Brain microvascular endothelial cell (primary cell): ENCODE results near the gene CAV2.
A peak's percentile ranks its signal among the peaks of the same experiment; 100 is the strongest.

Experiments used
- DNase-seq: peaks from one replicate; pipeline ENCODE4 v3.0.0-alpha.2; 2020
- H3K27ac ChIP-seq: fragments of 250-450 bp; sonication (Bioruptor Pico); 2 replicates; pipeline ENCODE4 v1.5.1; 2020; ENCODE audit warnings: mild to moderate bottlenecking, moderate library complexity
- H3K27me3 ChIP-seq: fragments of 250-450 bp; sonication (Bioruptor Pico); replicated peaks from 2 replicates; pipeline ENCODE4 v1.5.1; 2020; ENCODE audit warnings: mild to moderate bottlenecking
- H3K36me3 ChIP-seq: fragments of 250-450 bp; sonication (Bioruptor Pico); replicated peaks from 2 replicates; pipeline ENCODE4 v1.5.1; 2020; ENCODE audit warnings: mild to moderate bottlenecking
- H3K4me3 ChIP-seq: 2 replicates; pipeline ENCODE4 v1.5.1; 2011; ENCODE audit warnings: low read depth, mild to moderate bottlenecking, control low read depth, low read length, moderate library complexity
- in situ Hi-C: cut with HindIII; loops from 2 replicates; pipeline ENCODE4 v1.10.0; 2017; ENCODE audit warnings: low sequenced_read_pairs, low pct_ligation_motif_present
- TF ChIP-seq, protein P1 (sequence below): IDR thresholded peaks from 2 replicates; pipeline ENCODE4 v1.5.1; 2011; ENCODE audit warnings: low read depth, mild to moderate bottlenecking, moderate library complexity, low read length, control low read depth, inconsistent platforms; ENCODE audit errors: missing control alignments

The CAV2 gene

GRCh38 chr7:116545411-116545993, 46.0 kb downstream of the CAV2 start:
- H3K4me3 ChIP-seq, result no peak overlapping the region
- H3K27me3 ChIP-seq, result no peaks in the 10 kb centered on the region
- no peak overlapping the region for H3K27ac ChIP-seq
- peaks cover 50% of the 10 kb centered on the region for H3K36me3 ChIP-seq
- in situ Hi-C loops, result no loop called here
- DNase-seq, result no peak
- TF ChIP-seq, protein P1, sequence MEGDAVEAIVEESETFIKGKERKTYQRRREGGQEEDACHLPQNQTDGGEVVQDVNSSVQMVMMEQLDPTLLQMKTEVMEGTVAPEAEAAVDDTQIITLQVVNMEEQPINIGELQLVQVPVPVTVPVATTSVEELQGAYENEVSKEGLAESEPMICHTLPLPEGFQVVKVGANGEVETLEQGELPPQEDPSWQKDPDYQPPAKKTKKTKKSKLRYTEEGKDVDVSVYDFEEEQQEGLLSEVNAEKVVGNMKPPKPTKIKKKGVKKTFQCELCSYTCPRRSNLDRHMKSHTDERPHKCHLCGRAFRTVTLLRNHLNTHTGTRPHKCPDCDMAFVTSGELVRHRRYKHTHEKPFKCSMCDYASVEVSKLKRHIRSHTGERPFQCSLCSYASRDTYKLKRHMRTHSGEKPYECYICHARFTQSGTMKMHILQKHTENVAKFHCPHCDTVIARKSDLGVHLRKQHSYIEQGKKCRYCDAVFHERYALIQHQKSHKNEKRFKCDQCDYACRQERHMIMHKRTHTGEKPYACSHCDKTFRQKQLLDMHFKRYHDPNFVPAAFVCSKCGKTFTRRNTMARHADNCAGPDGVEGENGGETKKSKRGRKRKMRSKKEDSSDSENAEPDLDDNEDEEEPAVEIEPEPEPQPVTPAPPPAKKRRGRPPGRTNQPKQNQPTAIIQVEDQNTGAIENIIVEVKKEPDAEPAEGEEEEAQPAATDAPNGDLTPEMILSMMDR, result no peak

DNA sequence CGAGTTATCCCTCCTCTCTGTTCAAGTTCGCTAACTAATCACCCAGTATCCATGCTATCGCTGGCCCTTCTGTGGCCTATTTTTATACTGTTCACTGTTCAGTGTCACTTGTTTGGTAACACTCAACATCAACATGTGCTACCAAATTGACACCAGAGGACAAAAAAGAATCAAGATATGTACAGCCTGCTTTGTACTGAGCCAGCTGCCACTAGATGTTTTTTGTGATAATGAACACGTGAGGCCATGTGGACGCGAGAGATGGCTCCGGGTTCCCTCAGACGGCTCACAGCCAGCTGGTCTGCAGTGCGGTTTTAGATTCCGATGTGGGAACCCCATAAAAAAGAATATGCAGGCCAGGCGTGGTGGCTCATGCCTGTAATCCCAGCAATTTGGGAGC, 46.5 kb downstream of the CAV2 start:
- Histone ChIP-seq H3K4me3 (no peak overlapping the region), H3K27me3 (no peaks in the 10 kb centered on the region), H3K36me3 (peaks cover 55% of the 10 kb centered on the region), H3K27ac (no peak overlapping the region)
- no peak for DNase-seq
- in situ Hi-C loops, result no loop called here
- TF ChIP-seq, protein P1, result no peak

- Histone ChIP-seq H3K27ac (peak overlapping the region; percentile 2), H3K36me3 (peaks cover 61% of the 10 kb centered on the region)
- TF ChIP-seq, protein P1, result no peak
These were observed 47.4 kb downstream of the CAV2 start for GRCh38 chr7:116546916-116547315.

GRCh38 chr7:116547347-116547746, 47.8 kb downstream of the CAV2 start:
- Histone ChIP-seq H3K27ac (peak overlapping the region; percentile 14), H3K27me3 (no peaks in the 10 kb centered on the region), H3K4me3 (no peak overlapping the region), H3K36me3 (peaks cover 64% of the 10 kb centered on the region)
- TF ChIP-seq, protein P1, result no peak
- DNase-seq, result peak; percentile 57
- in situ Hi-C loops, result no loop called here

More at GRCh38 chr7:116546916-116547315, 47.4 kb downstream of the CAV2 start:
- Histone ChIP-seq H3K27me3 (no peaks in the 10 kb centered on the region), H3K4me3 (no peak overlapping the region)
- no peak for DNase-seq
- in situ Hi-C loops, result no loop called here

DNA sequence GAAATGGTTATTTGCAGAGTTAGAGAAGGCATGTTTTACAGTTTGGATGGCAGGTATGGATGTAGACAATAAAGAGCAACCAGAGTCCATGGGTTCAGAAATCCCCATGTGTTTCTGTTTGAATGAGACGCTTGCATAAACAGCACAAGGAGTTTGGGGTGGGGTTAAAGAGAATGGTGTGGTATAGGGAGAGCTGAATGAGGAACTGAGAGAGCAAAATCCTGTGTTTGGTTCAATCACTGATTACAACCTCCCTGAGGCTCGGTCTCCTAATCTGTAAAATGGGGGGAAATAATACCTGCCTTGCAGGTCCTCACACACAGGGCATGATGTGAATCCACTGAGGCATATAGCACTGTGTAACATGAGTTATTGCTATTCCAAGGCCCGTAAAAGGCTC, 49.0 kb downstream of the CAV2 start:
- TF ChIP-seq, protein P1, result no peak
- H3K36me3 ChIP-seq, result peaks cover 65% of the 10 kb centered on the region
- no peak for DNase-seq
- H3K27me3 ChIP-seq, result no peaks in the 10 kb centered on the region
- no peak overlapping the region for H3K4me3 ChIP-seq
- in situ Hi-C loops, result no loop called here
- no peak overlapping the region for H3K27ac ChIP-seq

DNA sequence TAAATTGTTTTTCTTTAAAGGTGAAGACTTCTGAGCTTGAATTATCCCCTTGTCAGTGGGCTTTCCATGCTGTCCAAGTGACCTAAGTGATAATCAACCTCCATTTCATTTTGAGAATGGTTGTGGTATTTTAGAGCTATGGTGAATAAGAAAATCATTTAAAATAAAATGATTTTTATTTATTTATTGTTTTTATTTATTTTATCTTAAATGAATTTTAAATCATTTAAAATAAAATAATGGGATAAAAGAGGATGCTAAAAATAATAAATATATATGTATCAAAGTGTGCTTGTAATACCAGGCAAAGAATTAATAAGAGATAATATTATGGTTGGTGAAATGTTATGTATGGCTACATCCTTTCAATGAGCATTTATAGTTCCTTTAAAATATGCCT, 49.8 kb downstream of the CAV2 start:
- Histone ChIP-seq H3K27ac (no peak overlapping the region), H3K4me3 (no peak overlapping the region), H3K36me3 (peaks cover 68% of the 10 kb centered on the region), H3K27me3 (no peaks in the 10 kb centered on the region)
- TF ChIP-seq, protein P1, result no peak
- in situ Hi-C loops, result no loop called here
- DNase-seq, result no peak
